Caco-2 (cell line): Measurements from ENCODE around the gene FHIT. TPM values are rescaled to one million over a fixed set of nuclear protein-coding genes. Genes with fewer than 3 reads are reported as not detected.
"Not testable (repeated sequence)": the region's sequence is repeated elsewhere in the genome, so short reads cannot be mapped to it uniquely, and the experiment has no call there.

Experiments used
- BruUV-seq: library from RNA; stranded (reverse); fragments of 400-500 nt; replicated peaks from 2 replicates; lab custom pipeline; 2021; lab: Mats Ljungman, UMichigan
- CTCF ChIA-PET: fragments of 300-600 bp; sonication (Branson Sonifier 250); formaldehyde crosslinking; loops from one replicate; lab custom pipeline; 2022; ENCODE audit warnings: antibody characterized with exemption; lab: Charles Lee
- POLR2A ChIA-PET: fragments of 300-600 bp; sonication (Branson Sonifier 250); formaldehyde crosslinking; loops from one replicate; lab custom pipeline; 2022; ENCODE audit warnings: antibody characterized with exemption; lab: Charles Lee
- DNase-seq, 2 experiments: peaks; one replicate each; pipeline versions ENCODE4 v3.0.0 to v3.0.0-alpha.2; 2020 to 2022
- H3K27me3 ChIP-seq: replicated peaks from 2 replicates; pipeline ENCODE4 v1.6.0; 2011; ENCODE audit warnings: low read length; ENCODE audit not compliant: control insufficient read depth, insufficient read depth
- H3K36me3 ChIP-seq: 2 replicates; pipeline ENCODE4 v1.5.1; 2011; ENCODE audit warnings: low read length; ENCODE audit not compliant: control insufficient read depth, insufficient read depth
- H3K4me1 ChIP-seq: fragments of 250-450 bp; sonication (Bioruptor Pico); 2 replicates; pipeline ENCODE4 v1.5.1; 2020; ENCODE audit warnings: mild to moderate bottlenecking
- H3K4me3 ChIP-seq: 2 replicates; pipeline ENCODE4 v1.5.1; 2011; ENCODE audit warnings: low read depth, mild to moderate bottlenecking, control low read depth, low read length
- H3K9me3 ChIP-seq: fragments of 250-450 bp; sonication (Bioruptor Pico); 2 replicates; pipeline ENCODE4 v1.5.1; 2020; ENCODE audit warnings: mild to moderate bottlenecking, moderate library complexity
- H3K27ac Mint-ChIP-seq: one replicate; pipeline ENCODE4 v1.8.0; 2022; ENCODE audit warnings: mixed read lengths; ENCODE audit not compliant: unreplicated experiment
- H3K27me3 Mint-ChIP-seq: one replicate; pipeline ENCODE4 v1.8.0; 2022; ENCODE audit warnings: mixed read lengths; ENCODE audit not compliant: insufficient read depth, unreplicated experiment
- H3K36me3 Mint-ChIP-seq: one replicate; pipeline ENCODE4 v1.8.0; 2022; ENCODE audit warnings: mild to moderate bottlenecking, mixed read lengths; ENCODE audit not compliant: insufficient read depth, unreplicated experiment
- H3K4me1 Mint-ChIP-seq: one replicate; pipeline ENCODE4 v1.8.0; 2022; ENCODE audit warnings: low read depth, mixed read lengths; ENCODE audit not compliant: unreplicated experiment
- H3K4me3 Mint-ChIP-seq: one replicate; pipeline ENCODE4 v1.8.0; 2022; ENCODE audit warnings: mild to moderate bottlenecking, moderate library complexity, mixed read lengths; ENCODE audit not compliant: unreplicated experiment
- H3K9me3 Mint-ChIP-seq: one replicate; pipeline ENCODE4 v1.8.0; 2022; ENCODE audit warnings: mixed read lengths; ENCODE audit not compliant: unreplicated experiment
- intact Hi-C: fragments of 100-400 bp; cut with micrococcal nuclease; formaldehyde crosslinking; loops from one replicate; pipeline ENCODE4 v1.10.0; 2022; ENCODE audit not compliant: unreplicated experiment
- total RNA-seq: library from RNA; stranded (reverse); gene quantifications from 2 replicates; pipeline ENCODE4 v1.2.3, GENCODE V29; 2022
- TF ChIP-seq, protein P1 (sequence below), 2 experiments: fragments of 200-600 bp in 1 of 2; IDR thresholded peaks; 1 replicate in 1 of 2; 2 replicates in 1 of 2; pipeline versions ENCODE4 v1.5.1 to v1.8.0; 2011 to 2022; ENCODE audit warnings: antibody characterized with exemption in 1 of 2, control low read depth in 1 of 2, inconsistent platforms in 1 of 2, low read depth in 1 of 2, low read length in 1 of 2, mild to moderate bottlenecking in 1 of 2, moderate library complexity in 1 of 2; ENCODE audit not compliant: insufficient read depth in 1 of 2, severe bottlenecking in 1 of 2, unreplicated experiment in 1 of 2

The FHIT gene
- total RNA-seq, 1 experiment from 2014 or later = 8.3 TPM

DNA sequence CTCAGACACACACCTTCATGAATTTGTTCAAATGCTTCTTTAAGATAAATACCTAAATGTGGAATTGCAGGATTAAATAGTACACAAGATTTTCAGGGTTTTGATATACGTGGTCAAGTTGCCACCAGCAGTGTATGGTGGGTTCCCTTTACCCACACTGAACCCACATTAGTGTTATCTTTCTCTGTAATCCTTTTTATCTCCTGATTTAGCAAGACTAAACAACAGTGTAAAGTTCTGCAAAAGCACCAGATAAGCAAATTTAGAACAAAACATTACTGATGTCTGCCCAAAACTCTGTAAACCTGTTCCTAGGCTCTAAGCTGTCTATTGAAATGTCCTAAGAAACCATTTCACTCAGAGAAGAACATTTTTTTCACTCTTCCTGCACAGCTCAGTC is 352.9 kb downstream of the FHIT start:
- Histone ChIP-seq H3K9me3 (no peaks in the 10 kb centered on the region), H3K4me3 (no peak overlapping the region), H3K36me3 (no peaks in the 10 kb centered on the region), H3K4me1 (no peaks in the 10 kb centered on the region), H3K27me3 (no peaks in the 10 kb centered on the region)
- ChIA-PET CTCF (no interaction called here), POLR2A (no interaction called here)
- BruUV-seq = no TSS peak
- H3K36me3 Mint-ChIP-seq = no peaks in the 10 kb centered on the region
- H3K27ac Mint-ChIP-seq = no peak overlapping the region
- DNase-seq = no peak
- H3K27me3 Mint-ChIP-seq = no peaks in the 10 kb centered on the region
- TF ChIP-seq, protein P1, sequence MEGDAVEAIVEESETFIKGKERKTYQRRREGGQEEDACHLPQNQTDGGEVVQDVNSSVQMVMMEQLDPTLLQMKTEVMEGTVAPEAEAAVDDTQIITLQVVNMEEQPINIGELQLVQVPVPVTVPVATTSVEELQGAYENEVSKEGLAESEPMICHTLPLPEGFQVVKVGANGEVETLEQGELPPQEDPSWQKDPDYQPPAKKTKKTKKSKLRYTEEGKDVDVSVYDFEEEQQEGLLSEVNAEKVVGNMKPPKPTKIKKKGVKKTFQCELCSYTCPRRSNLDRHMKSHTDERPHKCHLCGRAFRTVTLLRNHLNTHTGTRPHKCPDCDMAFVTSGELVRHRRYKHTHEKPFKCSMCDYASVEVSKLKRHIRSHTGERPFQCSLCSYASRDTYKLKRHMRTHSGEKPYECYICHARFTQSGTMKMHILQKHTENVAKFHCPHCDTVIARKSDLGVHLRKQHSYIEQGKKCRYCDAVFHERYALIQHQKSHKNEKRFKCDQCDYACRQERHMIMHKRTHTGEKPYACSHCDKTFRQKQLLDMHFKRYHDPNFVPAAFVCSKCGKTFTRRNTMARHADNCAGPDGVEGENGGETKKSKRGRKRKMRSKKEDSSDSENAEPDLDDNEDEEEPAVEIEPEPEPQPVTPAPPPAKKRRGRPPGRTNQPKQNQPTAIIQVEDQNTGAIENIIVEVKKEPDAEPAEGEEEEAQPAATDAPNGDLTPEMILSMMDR (IDR thresholded peaks at IDR 0.05; ENCODE audit: insufficient read depth in 1 of 2, low read depth in 1 of 2, low read length in 1 of 2, severe bottlenecking in 1 of 2, unreplicated experiment in 1 of 2) = no peak
- no peaks in the 10 kb centered on the region for H3K9me3 Mint-ChIP-seq
- H3K4me3 Mint-ChIP-seq = no peak overlapping the region
- peaks cover 6% of the 10 kb centered on the region for H3K4me1 Mint-ChIP-seq
- intact Hi-C loops = no loop called here

GRCh38 chr3:60893946-60894345 is 357.3 kb downstream of the FHIT start:
- Histone ChIP-seq H3K4me3 (no peak overlapping the region), H3K36me3 (no peaks in the 10 kb centered on the region), H3K4me1 (no peaks in the 10 kb centered on the region), H3K9me3 (no peaks in the 10 kb centered on the region), H3K27me3 (no peaks in the 10 kb centered on the region)
- Mint-ChIP-seq H3K4me1 (peaks cover 6% of the 10 kb centered on the region), H3K27me3 (no peaks in the 10 kb centered on the region), H3K4me3 (no peak overlapping the region), H3K27ac (no peak overlapping the region), H3K9me3 (no peaks in the 10 kb centered on the region), H3K36me3 (no peaks in the 10 kb centered on the region)
- ChIA-PET POLR2A (no interaction called here), CTCF (no interaction called here)
- no peak for DNase-seq
- no TSS peak for BruUV-seq
- TF ChIP-seq, protein P1 (IDR thresholded peaks at IDR 0.05; ENCODE audit: insufficient read depth in 1 of 2, low read depth in 1 of 2, low read length in 1 of 2, severe bottlenecking in 1 of 2, unreplicated experiment in 1 of 2) = no peak
- intact Hi-C loops = no loop called here

- Mint-ChIP-seq H3K9me3 (no peaks in the 10 kb centered on the region), H3K4me3 (no peak overlapping the region), H3K27ac (no peak overlapping the region), H3K36me3 (no peaks in the 10 kb centered on the region), H3K27me3 (no peaks in the 10 kb centered on the region), H3K4me1 (peaks cover 6% of the 10 kb centered on the region)
- H3K36me3 ChIP-seq = no peaks in the 10 kb centered on the region
- intact Hi-C loops = no loop called here
- BruUV-seq = no TSS peak
- CTCF ChIA-PET = no interaction called here
- no peak for DNase-seq
- H3K9me3 ChIP-seq = no peaks in the 10 kb centered on the region
- TF ChIP-seq, protein P1 (IDR thresholded peaks at IDR 0.05; ENCODE audit: insufficient read depth in 1 of 2, low read depth in 1 of 2, low read length in 1 of 2, severe bottlenecking in 1 of 2, unreplicated experiment in 1 of 2) = no peak
- H3K27me3 ChIP-seq = no peaks in the 10 kb centered on the region
- no peak overlapping the region for H3K4me3 ChIP-seq
- H3K4me1 ChIP-seq = no peaks in the 10 kb centered on the region
- POLR2A ChIA-PET = no interaction called here
Measured at GRCh38 chr3:60890226-60890625, 361.0 kb downstream of the FHIT start.

GRCh38 chr3:60888952-60889351 is 362.3 kb downstream of the FHIT start:
- intact Hi-C loops, H3K36me3 ChIP-seq, H3K9me3 ChIP-seq, H3K27me3 ChIP-seq, POLR2A ChIA-PET, DNase-seq, H3K36me3 Mint-ChIP-seq, H3K4me3 ChIP-seq, H3K4me3 Mint-ChIP-seq, H3K4me1 Mint-ChIP-seq, H3K27ac Mint-ChIP-seq, H3K27me3 Mint-ChIP-seq, H3K9me3 Mint-ChIP-seq, CTCF ChIA-PET, H3K4me1 ChIP-seq, BruUV-seq: not testable (repeated sequence)
